Common myeloid progenitor, CD34-positive (primary cell): ENCODE results near the gene ST6GALNAC3.

Experiments used
- CTCF ChIA-PET: fragments of 350-600 bp; sonication (Branson Sonifier 250); formaldehyde crosslinking; loops from one replicate; lab custom pipeline; 2021; ENCODE audit warnings: antibody characterized with exemption; lab: Charles Lee
- POLR2A ChIA-PET: fragments of 350-600 bp; sonication (Branson Sonifier 250); formaldehyde crosslinking; loops from one replicate; lab custom pipeline; 2021; ENCODE audit warnings: antibody characterized with exemption; lab: Charles Lee
- DNase-seq, 3 donors: peaks; one replicate each; pipeline versions ENCODE4 v3.0.0 to v3.0.0-alpha.2; 2013
- H3K27ac ChIP-seq, 2 experiments: 1 replicate in 1 of 2; 2 replicates in 1 of 2; pipeline ENCODE4 v1.7.0; 2013; ENCODE audit warnings: inconsistent platforms in 2 of 2, low read length in 2 of 2, mild to moderate bottlenecking in 2 of 2, low read depth in 1 of 2, moderate library complexity in 1 of 2; ENCODE audit not compliant: severe bottlenecking in 2 of 2, insufficient read depth in 1 of 2, poor library complexity in 1 of 2
- H3K27me3 ChIP-seq, 5 experiments: replicated peaks in 2 of 5; 1 replicate in 3 of 5; 2 replicates in 2 of 5; pipeline versions ENCODE4 v1.6.1 to v1.7.0; 2013; ENCODE audit warnings: low read length in 4 of 5, mild to moderate bottlenecking in 2 of 5, moderate library complexity in 2 of 5, inconsistent platforms in 1 of 5; ENCODE audit not compliant: insufficient read depth in 5 of 5, control insufficient read depth in 4 of 5
- H3K36me3 ChIP-seq, 4 experiments: 1 replicate in 2 of 4; 2 replicates in 2 of 4; pipeline versions ENCODE4 v1.6.1 to v1.7.0; 2013; ENCODE audit warnings: low read length in 3 of 4, control low read depth in 1 of 4, mild to moderate bottlenecking in 1 of 4; ENCODE audit not compliant: control insufficient read depth in 4 of 4, insufficient read depth in 4 of 4
- H3K4me1 ChIP-seq, 4 experiments: 1 replicate in 3 of 4; 2 replicates in 1 of 4; pipeline versions ENCODE4 v1.6.1 to v1.7.1; 2013; ENCODE audit warnings: low read length in 3 of 4, mild to moderate bottlenecking in 3 of 4, control low read depth in 1 of 4, inconsistent platforms in 1 of 4, moderate library complexity in 1 of 4; ENCODE audit not compliant: control insufficient read depth in 4 of 4, insufficient read depth in 4 of 4; ENCODE audit errors: control extremely low read depth in 1 of 4
- H3K4me3 ChIP-seq, 7 experiments: 1 replicate in 4 of 7; 2 replicates in 3 of 7; pipeline versions ENCODE4 v1.5.1 to v1.7.0; 2013; ENCODE audit warnings: mild to moderate bottlenecking in 7 of 7, low read length in 6 of 7, moderate library complexity in 6 of 7, inconsistent platforms in 2 of 7, low read depth in 2 of 7, control low read depth in 1 of 7; ENCODE audit not compliant: insufficient read depth in 4 of 7, control insufficient read depth in 1 of 7; ENCODE audit errors: extremely low read depth in 1 of 7
- H3K9me3 ChIP-seq, 5 experiments: 1 replicate in 4 of 5; 2 replicates in 1 of 5; pipeline versions ENCODE4 v1.6.1 to v1.7.1; 2013; ENCODE audit warnings: low read length in 4 of 5, mild to moderate bottlenecking in 2 of 5, inconsistent platforms in 1 of 5, low read depth in 1 of 5, moderate library complexity in 1 of 5; ENCODE audit not compliant: control insufficient read depth in 4 of 5, insufficient read depth in 2 of 5; ENCODE audit errors: control extremely low read depth in 1 of 5
- WGBS: methylation state at CpG from one replicate; pipeline ENCODE4 v1.1.5; 2013; ENCODE audit not compliant: insufficient coverage; 5-methylcytosine and 5-hydroxymethylcytosine counted together

ST6GALNAC3 gene

DNA sequence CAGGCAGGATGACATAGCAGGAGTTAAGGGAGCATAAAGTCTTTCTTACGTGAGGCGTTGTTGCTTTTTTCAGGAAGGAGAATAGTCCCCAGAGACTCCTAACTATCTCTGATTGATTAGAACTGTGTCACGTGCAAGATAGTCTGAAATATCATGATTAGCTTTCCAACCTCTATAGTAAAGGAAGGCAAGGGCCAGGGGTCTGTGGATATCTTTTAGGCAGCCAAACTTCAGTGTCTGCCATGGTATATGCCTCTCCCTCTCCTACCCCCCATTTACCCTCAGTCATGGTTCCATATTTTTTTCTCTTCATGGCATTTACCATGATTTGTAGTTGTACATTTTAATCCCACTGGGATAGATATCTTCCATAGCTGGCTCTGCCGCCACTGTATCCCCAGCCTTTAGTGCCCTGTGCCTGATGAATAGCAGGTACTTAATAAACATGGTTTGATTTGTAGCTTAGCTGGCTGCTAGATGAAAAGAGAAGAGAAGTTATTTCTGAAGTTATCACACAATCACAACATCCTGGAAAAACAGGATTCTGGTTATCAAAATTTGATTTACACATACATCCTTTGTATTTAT is 474.1 kb downstream of the ST6GALNAC3 start:
- Histone ChIP-seq H3K27me3 (no peaks in the 10 kb centered on the region), H3K4me3 (no peak overlapping the region), H3K36me3 (no peaks in the 10 kb centered on the region), H3K27ac (no peak overlapping the region), H3K9me3 (no peaks in the 10 kb centered on the region), H3K4me1 (no peaks in the 10 kb centered on the region)
- CTCF ChIA-PET: interaction anchor here (0.8 to 1.2 kb wide), 3 partner anchors 13 to 641 kb away, joined by 3 to 4 read pairs (median 3); no protein-coding TSS in a partner anchor
- POLR2A ChIA-PET: no interaction called here
- no peak for DNase-seq
- 100% methylated on average over 3 of the region's 4 CpGs for WGBS

DNA sequence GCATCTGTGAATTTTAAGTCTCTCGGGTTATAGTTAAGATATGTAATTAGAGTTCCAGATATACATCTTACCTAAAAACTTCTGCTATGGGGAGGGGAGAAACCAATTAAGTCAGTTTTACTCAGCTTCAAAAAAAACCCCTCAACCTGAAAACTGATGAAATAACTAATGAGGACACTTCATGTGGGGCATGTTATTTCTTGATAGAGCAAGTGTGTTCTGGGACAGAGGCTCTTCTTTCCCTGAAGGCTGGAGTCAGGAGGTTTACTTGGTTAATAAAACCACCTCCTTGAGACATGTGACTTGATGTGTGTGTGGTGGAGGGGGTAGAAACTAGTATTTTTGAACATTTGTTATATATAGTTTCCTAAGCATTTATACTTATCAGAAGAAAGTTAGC is 479.7 kb downstream of the ST6GALNAC3 start:
- Histone ChIP-seq H3K27ac (no peak overlapping the region), H3K36me3 (no peaks in the 10 kb centered on the region), H3K4me1 (no peaks in the 10 kb centered on the region), H3K4me3 (no peak overlapping the region), H3K9me3 (no peaks in the 10 kb centered on the region), H3K27me3 (no peaks in the 10 kb centered on the region)
- WGBS: no CpG with 5 or more reads among the region's 1 CpG
- DNase-seq: no peak
- CTCF ChIA-PET: no interaction called here
- POLR2A ChIA-PET: no interaction called here

DNA sequence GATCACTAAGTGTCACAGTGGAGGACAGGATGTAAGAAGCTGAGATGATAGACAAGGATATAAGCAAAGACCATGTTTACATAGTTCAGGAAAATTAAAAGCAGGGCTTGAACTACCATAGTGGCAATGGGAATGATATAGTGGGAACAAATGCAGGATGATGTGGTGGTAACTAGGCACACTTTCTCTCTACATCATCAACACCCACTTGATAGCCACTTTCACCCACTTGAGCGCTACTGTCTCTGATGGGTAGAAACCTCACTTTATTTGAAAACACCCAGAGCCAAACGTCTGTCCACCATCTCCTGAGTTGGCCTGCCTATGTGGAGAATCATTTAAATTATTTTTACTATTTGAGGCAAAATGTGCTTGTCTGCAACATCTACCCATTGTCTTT is 487.7 kb downstream of the ST6GALNAC3 start:
- no peaks in the 10 kb centered on the region for H3K9me3 ChIP-seq
- CTCF ChIA-PET: no interaction called here
- no peak for DNase-seq
- no peaks in the 10 kb centered on the region for H3K36me3 ChIP-seq
- no peak overlapping the region for H3K27ac ChIP-seq
- no peaks in the 10 kb centered on the region for H3K27me3 ChIP-seq
- POLR2A ChIA-PET: no interaction called here
- WGBS: no CpG with 5 or more reads among the region's 2 CpGs
- H3K4me3 ChIP-seq: no peak overlapping the region
- no peaks in the 10 kb centered on the region for H3K4me1 ChIP-seq

DNA sequence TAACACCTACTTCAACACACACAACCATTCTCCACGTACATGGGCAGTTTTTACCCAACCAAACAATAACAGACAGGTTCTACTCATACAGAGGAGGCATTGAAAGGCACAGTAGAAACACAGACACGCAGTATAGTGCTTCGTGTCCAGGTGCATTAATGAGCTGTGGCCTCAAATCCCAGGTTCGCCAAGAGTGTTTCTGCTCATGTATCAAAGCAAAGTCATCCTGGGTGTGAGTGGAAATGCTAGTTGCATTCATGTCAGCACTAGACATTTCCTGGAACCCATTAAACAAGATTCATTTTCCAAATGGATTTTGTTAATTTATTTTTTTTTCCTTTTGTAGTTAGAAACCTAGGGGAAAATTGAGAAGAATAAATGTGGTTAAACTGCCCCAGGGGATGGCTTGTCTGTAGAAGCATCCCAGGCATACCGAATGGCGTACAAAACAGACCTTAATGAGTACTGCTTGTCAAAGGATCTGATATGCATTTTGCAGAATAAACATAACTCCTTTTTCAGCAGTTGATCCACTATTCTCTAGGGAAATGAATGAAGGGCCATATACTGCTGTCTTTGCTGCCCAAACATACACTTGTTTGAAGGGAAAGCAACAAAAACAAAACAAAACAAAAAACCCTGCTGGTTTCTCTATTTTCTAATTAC is 494.2 kb downstream of the ST6GALNAC3 start:
- Histone ChIP-seq H3K27me3 (no peaks in the 10 kb centered on the region), H3K4me3 (no peak overlapping the region), H3K4me1 (no peaks in the 10 kb centered on the region), H3K36me3 (no peaks in the 10 kb centered on the region), H3K27ac (no peak overlapping the region), H3K9me3 (peaks cover 0 to 3% (median 0%) of the 10 kb centered on the region in 5 experiments)
- POLR2A ChIA-PET: no interaction called here
- CTCF ChIA-PET: no interaction called here
- DNase-seq: no peak
- WGBS: 100% methylated on average over 4 of the region's 6 CpGs

DNA sequence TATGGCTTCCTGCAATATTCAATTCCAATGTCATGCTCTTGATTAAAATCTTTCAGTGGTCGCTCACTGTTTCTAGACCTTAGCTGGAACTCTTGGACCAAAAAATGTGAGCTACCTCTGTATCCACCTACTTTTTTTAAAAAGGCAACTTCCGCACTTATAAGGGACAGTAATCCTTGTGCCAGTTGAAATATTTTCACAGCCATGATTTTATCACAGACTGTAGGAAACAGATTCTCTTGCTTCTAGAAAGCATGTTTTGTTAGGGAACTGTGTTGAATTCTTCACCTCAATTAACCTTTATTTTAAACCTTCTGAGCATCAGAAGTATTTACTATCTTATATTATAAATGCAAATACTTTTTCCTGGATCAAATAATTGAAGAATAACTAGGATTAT is 496.7 kb downstream of the ST6GALNAC3 start:
- Histone ChIP-seq H3K9me3 (peaks cover 0 to 3% (median 0%) of the 10 kb centered on the region in 5 experiments), H3K36me3 (no peaks in the 10 kb centered on the region), H3K4me1 (no peaks in the 10 kb centered on the region), H3K27me3 (no peaks in the 10 kb centered on the region), H3K27ac (no peak overlapping the region), H3K4me3 (no peak overlapping the region)
- 100% methylated on average over 2 of the region's 2 CpGs for WGBS
- ChIA-PET CTCF (no interaction called here), POLR2A (no interaction called here)
- no peak for DNase-seq

DNA sequence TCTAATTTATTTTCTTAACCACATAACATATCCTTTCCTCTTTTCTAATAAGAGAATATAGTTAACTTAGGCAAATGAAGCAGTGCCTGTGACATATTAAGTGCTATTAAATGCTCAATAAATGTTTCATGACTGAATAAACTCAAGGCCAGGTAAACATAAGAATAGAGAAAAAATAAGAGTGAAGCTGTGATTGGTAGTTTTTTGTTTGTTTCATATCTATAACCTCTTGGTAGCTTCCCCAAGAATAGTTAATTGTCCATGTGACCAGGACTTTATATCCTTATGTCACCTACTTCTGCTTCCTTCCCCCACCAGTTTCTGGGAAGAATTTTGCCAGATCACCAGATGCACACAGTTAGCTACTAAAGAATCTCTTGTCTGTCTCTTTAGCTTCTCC is 497.7 kb downstream of the ST6GALNAC3 start:
- ChIA-PET POLR2A (no interaction called here), CTCF (no interaction called here)
- Histone ChIP-seq H3K36me3 (no peaks in the 10 kb centered on the region), H3K9me3 (peaks cover 0 to 3% (median 0%) of the 10 kb centered on the region in 5 experiments), H3K4me1 (no peaks in the 10 kb centered on the region), H3K27ac (no peak overlapping the region), H3K4me3 (no peak overlapping the region), H3K27me3 (no peaks in the 10 kb centered on the region)
- DNase-seq: no peak

DNA sequence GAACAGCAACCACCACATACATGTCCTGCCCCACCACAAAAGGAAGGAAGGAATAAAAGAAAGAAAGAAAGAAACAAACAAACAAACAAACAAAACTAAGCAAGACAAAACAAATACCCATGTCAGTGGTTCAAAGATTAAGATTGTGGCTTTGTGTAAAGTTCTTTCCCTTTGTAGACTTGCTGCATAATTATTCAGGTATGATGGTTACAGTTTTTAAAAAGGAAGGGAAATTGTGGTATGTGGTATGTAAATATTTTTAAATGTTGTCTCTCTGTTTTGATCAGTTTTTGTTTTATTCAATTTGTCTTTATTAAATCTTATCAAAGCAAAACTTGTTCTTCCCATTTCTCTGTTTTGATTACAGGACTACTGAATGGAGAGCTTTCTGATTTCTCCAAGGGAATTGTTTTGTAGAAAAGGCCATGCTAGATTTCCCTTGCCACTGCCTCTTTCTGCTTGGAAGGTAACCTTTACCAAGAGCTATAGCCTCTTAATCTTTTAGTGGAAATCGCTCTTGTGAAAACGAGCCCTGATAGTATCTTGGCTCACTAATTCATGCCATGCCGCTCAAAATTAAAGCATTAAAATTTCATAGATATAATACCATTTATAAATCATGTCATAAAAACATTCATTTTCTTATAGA is 502.5 kb downstream of the ST6GALNAC3 start:
- no peak for DNase-seq
- Histone ChIP-seq H3K4me1 (no peaks in the 10 kb centered on the region), H3K4me3 (no peak overlapping the region), H3K27ac (no peak overlapping the region), H3K36me3 (no peaks in the 10 kb centered on the region), H3K27me3 (no peaks in the 10 kb centered on the region), H3K9me3 (no peaks in the 10 kb centered on the region)
- 100% methylated on average over 1 of the region's 3 CpGs for WGBS
- POLR2A ChIA-PET: no interaction called here
- CTCF ChIA-PET: no interaction called here
